Measurements from ENCODE around the gene H2BK1.

Gene H2BK1

DNA sequence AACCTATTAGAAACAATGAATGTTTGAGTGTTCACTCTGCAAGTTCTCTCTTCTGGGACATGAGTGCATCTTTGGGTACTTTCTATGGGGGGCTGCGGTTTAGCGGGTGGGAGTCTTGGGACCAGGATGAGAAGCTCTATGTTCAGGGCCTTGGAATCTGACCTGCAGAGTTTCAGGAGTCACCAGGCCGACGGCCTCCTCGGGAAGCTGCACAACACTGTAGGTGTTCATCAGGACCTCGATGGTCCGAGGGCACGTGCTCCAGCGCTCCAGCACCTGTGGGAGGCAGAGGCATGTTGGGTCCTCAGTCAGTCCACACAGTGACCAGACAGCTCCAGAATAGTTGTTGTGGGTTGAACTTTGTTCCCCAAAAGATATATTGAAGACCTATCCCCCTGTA, 33.9 kb downstream of the H2BK1 start:
- TF ChIP-seq CTCF (IDR thresholded peaks at IDR 0.05) = no peak

DNA sequence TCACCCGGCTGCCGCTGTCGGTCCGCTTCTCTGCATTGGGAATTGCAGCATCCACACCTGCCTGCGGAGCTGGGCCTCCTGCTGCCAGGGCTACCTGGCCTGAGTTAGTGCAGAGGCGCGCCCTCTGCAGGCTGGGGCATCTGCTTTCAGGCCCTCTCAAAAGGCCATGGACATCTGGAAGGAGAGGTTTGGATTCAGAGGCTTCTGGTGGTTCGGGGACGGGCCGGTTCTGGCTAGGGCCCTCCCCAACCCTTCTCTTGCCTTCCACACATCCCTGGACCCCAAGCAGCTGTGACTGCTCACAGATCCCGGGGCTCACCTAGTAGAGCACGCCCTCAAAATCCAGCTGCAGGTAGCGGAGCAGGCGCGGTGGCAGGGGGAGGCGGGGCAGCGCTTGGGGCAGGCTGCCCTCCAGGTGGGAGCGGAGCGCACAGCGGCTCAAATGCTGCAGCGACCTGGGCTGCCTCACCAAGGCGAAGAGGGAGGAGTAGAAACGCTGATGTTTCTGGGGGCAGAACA, 34.4 kb downstream of the H2BK1 start:
- peak; percentile 21; the same call in 1 of the 2 replicates for TF ChIP-seq CTCF (IDR thresholded peaks at IDR 0.05)

GRCh38 chr7:151175047-151175792, 35.1 kb downstream of the H2BK1 start:
- TF ChIP-seq CTCF (IDR thresholded peaks at IDR 0.05) = no peak

GRCh38 chr7:151174246-151175046, 35.8 kb downstream of the H2BK1 start:
- no peak for TF ChIP-seq CTCF (IDR thresholded peaks at IDR 0.05)

GRCh38 chr7:151173386-151174245, 36.7 kb downstream of the H2BK1 start:
- no peak for TF ChIP-seq CTCF (IDR thresholded peaks at IDR 0.05)

DNA sequence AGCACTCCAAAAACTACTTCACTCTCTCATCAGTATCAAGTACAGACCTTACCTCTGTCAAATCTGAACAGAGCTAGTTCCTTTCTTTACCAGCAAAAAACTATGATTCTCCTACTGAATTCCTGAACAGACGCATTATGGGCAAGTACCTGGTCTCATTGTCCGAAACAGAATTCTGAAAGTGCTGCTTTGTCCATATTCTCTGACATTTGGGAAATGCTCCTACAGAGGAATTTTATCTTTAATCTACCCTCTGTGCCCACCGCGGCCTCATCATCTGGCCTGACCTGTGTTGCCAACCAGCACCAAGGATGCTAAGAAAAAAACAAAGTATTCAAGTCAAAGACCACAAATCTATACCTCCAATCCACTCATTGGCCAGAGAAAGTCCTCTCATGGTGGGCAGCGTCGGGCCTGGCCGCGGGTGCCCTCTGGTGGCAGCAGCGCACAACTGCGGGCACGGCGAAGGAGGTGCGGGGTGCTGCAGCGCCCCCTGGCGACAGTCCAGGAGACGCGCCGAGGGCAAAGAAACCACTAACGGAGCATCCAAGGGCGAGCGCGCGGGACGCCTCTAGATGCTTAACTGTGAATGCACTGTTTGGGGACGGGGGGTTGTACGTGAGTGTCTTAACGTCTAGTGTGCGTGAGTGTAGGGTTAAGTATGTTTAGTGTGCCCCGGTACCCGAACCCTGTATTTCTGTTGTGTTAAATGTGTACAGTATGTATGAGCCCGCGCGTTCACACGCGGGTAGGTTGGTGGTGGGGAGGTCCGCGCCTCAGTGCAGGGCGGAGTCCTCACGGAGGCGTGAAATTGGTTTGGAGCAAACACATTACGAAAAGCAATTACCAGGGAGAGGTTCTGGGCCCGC, 37.8 kb downstream of the H2BK1 start:
- TF ChIP-seq CTCF (IDR thresholded peaks at IDR 0.05) = peak; percentile 100
